Astrocyte of the spinal cord (primary cell): ENCODE results near the gene FAM151B.
"Not testable (repeated sequence)": the region's sequence is repeated elsewhere in the genome, so short reads cannot be mapped to it uniquely, and the experiment has no call there.

ENCODE experiments used
- DNase-seq: peaks from one replicate; pipeline ENCODE4 v3.0.0; 2011; ENCODE audit warnings: low read depth, low spot score
- H3K4me3 ChIP-seq: 2 replicates; pipeline ENCODE4 v1.5.1; 2011; ENCODE audit warnings: low read depth, mild to moderate bottlenecking, low read length, moderate library complexity
- in situ Hi-C: cut with HindIII; loops from 2 replicates; pipeline ENCODE4 v1.10.0; 2017; ENCODE audit warnings: low sequenced_read_pairs
- TF ChIP-seq, protein P1 (sequence below): IDR thresholded peaks from 2 replicates; pipeline ENCODE4 v1.5.1; 2012; ENCODE audit warnings: low read depth, mild to moderate bottlenecking, low read length, inconsistent platforms

FAM151B gene

DNA sequence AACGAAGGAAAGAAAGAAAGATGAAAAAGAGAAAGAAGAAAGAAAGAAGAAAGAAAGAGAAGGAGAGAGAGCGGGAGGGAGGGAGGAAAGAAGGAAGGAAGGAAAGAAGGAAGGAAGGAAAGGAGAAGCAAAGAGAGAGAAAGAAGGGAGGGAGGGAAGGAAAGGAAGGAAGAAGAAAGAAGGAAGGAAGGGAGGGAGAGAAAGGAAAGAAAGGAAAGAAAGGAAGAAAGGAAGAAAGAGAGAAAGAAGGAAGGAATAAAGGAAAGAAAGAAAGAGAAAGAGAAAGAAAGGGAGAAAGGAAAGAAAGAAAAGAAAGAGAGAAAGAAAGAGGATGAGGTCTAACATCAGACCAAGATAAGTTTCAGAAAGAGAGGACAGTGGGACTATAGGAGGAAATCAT, 91.2 kb downstream of the FAM151B start:
- DNase-seq, result no peak
- H3K4me3 ChIP-seq, result no peak overlapping the region
- TF ChIP-seq, protein P1, sequence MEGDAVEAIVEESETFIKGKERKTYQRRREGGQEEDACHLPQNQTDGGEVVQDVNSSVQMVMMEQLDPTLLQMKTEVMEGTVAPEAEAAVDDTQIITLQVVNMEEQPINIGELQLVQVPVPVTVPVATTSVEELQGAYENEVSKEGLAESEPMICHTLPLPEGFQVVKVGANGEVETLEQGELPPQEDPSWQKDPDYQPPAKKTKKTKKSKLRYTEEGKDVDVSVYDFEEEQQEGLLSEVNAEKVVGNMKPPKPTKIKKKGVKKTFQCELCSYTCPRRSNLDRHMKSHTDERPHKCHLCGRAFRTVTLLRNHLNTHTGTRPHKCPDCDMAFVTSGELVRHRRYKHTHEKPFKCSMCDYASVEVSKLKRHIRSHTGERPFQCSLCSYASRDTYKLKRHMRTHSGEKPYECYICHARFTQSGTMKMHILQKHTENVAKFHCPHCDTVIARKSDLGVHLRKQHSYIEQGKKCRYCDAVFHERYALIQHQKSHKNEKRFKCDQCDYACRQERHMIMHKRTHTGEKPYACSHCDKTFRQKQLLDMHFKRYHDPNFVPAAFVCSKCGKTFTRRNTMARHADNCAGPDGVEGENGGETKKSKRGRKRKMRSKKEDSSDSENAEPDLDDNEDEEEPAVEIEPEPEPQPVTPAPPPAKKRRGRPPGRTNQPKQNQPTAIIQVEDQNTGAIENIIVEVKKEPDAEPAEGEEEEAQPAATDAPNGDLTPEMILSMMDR, result no peak
- in situ Hi-C loops, result no loop called here

DNA sequence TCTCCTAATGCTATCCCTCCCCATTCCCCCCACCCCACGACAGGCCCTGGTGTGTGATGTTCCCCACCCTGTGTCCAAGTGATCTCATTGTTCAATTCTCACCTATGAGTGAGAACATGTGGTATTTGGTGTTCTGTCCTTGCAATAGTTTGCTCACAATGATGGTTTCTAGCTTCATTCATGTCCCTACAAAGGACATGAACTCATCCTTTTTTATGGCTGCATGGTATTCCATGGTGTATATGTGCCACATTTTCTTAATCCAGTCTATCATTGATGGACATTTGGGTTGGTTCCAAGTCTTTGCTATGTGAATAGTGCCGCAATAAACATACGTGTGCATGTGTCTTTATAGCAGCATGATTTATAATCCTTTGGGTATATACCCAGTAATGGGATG, 92.4 kb downstream of the FAM151B start:
- H3K4me3 ChIP-seq, in situ Hi-C loops, DNase-seq: not testable (repeated sequence)

DNA sequence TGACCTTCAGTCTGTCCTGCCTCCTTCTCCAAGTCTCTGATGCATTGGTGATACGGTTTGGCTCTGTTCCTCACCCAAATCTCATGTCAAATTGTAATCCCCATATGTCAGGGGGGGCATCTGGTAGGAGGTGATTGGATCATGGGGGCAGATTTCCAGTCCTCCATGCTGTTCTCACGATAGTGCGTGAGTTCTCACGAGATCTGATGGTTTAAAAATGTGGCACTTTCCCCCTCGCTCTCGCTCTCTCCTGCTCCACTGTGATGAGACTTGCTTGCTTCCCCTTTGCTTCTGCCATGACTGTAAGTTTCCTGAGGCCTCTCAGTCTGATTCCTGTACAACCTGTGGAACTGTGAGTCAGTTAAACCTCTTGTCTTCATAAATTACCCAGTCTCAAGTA, 96.9 kb downstream of the FAM151B start:
- no peak for DNase-seq
- H3K4me3 ChIP-seq, result no peak overlapping the region
- in situ Hi-C loops, result no loop called here
- TF ChIP-seq, protein P1, result no peak

DNA sequence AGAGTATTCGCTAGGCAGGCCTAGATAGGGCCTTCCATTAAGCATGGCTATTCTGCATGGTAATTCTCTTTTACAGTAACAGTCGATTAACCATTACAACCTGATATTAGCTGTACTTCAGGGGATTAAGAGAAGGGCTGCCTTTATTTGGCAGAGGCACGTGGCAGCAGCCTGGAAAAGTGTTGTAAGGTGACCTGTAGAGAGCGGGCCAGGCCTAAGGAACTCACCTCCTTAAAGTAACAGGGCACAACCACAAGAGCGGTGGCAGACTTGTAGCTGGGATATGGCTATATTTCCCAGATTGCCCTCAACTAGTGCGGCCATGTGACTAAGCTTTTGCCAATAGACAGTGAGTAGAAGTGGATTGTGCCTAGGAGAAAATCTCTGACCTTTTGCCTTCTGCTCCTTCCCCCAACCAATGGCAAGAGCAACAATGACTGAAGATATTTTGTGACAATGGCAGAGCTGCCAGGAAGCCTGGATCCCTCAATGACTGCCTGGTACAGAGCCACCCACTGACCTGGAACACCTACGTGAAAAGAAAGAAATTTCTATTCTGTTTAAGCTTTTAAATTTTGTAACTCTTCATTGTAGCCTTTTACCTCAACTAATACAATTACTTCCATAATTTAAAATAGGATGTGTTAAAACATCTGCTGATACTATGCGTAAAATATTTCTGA, 101.1 kb downstream of the FAM151B start:
- no peak for DNase-seq
- in situ Hi-C loops, result no loop called here
- H3K4me3 ChIP-seq, result no peak overlapping the region
- TF ChIP-seq, protein P1, result no peak

DNA sequence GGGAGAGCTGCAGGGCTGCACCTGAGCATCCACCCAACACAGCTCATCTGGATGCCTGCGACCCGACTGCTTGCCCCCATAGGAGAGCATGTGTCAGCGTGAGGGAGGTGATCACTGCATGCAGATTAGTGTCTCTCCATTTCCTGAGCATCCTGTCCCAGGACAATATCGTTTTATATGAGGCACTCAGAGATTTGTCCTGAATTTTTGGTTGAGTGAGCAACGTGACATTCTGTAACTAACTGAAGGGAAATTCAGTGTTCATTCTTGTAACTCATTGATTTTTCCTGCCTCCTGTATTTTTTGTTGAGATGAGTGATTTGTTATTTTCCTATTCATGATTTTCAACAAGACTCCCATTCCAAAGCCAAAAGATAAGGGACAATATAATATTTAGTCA, 102.9 kb downstream of the FAM151B start:
- in situ Hi-C loops, result no loop called here
- H3K4me3 ChIP-seq, result no peak overlapping the region
- TF ChIP-seq, protein P1, result no peak
- DNase-seq, result no peak

DNA sequence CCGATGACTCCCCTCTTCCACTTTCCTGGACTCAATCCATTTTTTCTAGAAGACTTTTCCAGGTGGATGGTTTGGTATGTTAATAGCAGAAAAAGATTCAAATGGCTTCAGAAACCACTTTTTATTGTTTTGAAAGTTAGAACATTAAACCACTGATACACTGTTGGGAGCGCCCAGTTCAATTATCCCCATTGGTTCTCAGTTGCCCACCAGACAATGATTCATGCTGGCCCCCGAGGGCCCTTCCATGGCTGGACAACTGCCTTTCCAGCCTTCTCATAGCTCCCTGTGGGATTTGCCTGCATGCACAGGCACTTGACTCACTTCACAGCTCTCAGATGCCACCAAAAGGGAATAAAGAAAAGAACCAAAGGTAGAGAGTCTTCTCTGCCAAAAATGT, 103.5 kb downstream of the FAM151B start:
- H3K4me3 ChIP-seq, result no peak overlapping the region
- in situ Hi-C loops, result no loop called here
- TF ChIP-seq, protein P1, result no peak
- no peak for DNase-seq

DNA sequence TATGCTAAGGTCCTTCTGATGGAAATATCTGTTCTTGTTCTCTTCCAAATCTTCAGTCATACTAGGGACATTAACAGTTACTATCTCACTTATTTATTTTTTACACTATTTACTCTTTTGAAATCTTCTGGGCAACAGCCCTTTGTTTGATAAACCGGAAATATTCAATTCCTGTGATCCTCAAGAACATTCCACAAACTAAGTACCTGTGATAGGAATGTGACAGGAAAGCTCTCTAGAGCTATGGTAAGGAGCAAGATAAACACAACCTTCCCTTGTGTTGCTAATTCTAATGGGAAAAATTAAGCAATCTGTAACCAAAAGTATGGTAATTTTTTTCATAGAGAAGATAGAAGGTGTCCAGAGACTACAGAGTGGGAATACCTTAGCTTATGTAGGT, 104.2 kb downstream of the FAM151B start:
- in situ Hi-C loops, result no loop called here
- H3K4me3 ChIP-seq, result no peak overlapping the region
- DNase-seq, result no peak
- TF ChIP-seq, protein P1, result no peak
